ENCODE measurements around the gene NCOA5. TPM values are rescaled to one million over a fixed set of nuclear protein-coding genes. Genes with fewer than 3 reads are reported as not detected.
A peak's percentile ranks its signal among the peaks of the same experiment; 100 is the strongest.

NCOA5 gene
- total and polyA plus RNA-seq, 10 of the 15 experiments (the other 5 are each of a cell fraction or from before 2014, with no cell fraction given): 7.7 to 38.1 (median 30.1) TPM

GRCh38 chr20:46014517-46015396, 75.0 kb downstream of the NCOA5 start:
- Histone ChIP-seq H3K4me3 (no peak overlapping the region), H3K36me3 (ENCODE audit: control insufficient read depth in 2 of 2, insufficient read depth in 2 of 2, low read length in 1 of 2) (no peaks in the 10 kb centered on the region), H3K79me2 (ENCODE audit: control insufficient read depth, insufficient read depth, low read length) (no peaks in the 10 kb centered on the region), H3K27ac (ENCODE audit: control insufficient read depth, insufficient read depth) (no peak overlapping the region), H3K9ac (ENCODE audit: control insufficient read depth, insufficient read depth, low read length) (no peak overlapping the region), H3K4me2 (ENCODE audit: control insufficient read depth, insufficient read depth) (peak overlapping the region; percentile 3; the same call in 1 of the 2 replicates), H3K27me3 (replicated peaks in 1 of 2; ENCODE audit: control insufficient read depth in 2 of 2, insufficient read depth in 2 of 2, low read length in 1 of 2) (peaks cover 11 to 12% of the 10 kb centered on the region in 2 experiments; a peak in 3 of 4 replicates), H2AFZ (ENCODE audit: control insufficient read depth, low read depth, low read length) (no peak overlapping the region; the same call in 1 of the 2 replicates), H4K20me1 (ENCODE audit: control insufficient read depth, insufficient read depth) (no peaks in the 10 kb centered on the region), H3K4me1 (ENCODE audit: control insufficient read depth, insufficient read depth, low read length) (peaks cover 7% of the 10 kb centered on the region), H3K9me3 (replicated peaks; ENCODE audit: control insufficient read depth, insufficient read depth, low read length) (no peaks in the 10 kb centered on the region; the same call in 2 of the 3 replicates)
- ChIA-PET CTCF (interaction anchor here (0.6 to 11.5 kb wide), 37 partner anchors 8 to 550 kb away, joined by 3 to 190 read pairs (median 5); partner anchors contain the start of gene PCIF1), RAD21 (ENCODE audit: unreplicated experiment) (interaction anchor here (0.8 to 6.6 kb wide), 13 partner anchors 8 to 423 kb away, joined by 3 to 66 read pairs (median 4); no protein-coding TSS in a partner anchor), POLR2A (interaction anchor here (0.6 to 0.7 kb wide), 2 partner anchors 15 to 29 kb away, joined by 3 read pairs; no protein-coding TSS in a partner anchor), SMC1A (ENCODE audit: uncharacterized antibody, unreplicated experiment) (interaction anchor here (0.6 to 2.0 kb wide), 11 partner anchors 13 to 161 kb away, joined by 3 to 11 read pairs (median 5); partner anchors contain the start of gene ZNF335)
- FAIRE-seq (no peak), ATAC-seq (no peak), DNase-seq (ENCODE audit: low read depth, low spot score) (no peak)
- intact Hi-C loops (cut with micrococcal nuclease; ENCODE audit: unreplicated experiment) (loop anchor here (1.0 to 5.0 kb wide), 4 partner anchors 27 to 334 kb away; partner anchors contain the start of gene ZNF335), in situ Hi-C loops (cut with MboI) (no loop called here)
- WGBS (ENCODE audit: insufficient coverage, insufficient replicate concordance, low lambda C conversion rate, missing lambda C conversion rate): 61% methylated on average over 7 of the region's 7 CpGs
- TF ChIP-seq ESRRA (IDR thresholded peaks at IDR 0.05; ENCODE audit: low read length) (no peak), SMARCA5 (IDR thresholded peaks at IDR 0.05) (no peak), USF1 (IDR thresholded peaks at IDR 0.05; ENCODE audit: borderline replicate concordance, extremely low read length, insufficient read depth, low read depth, low read length) (no peak), MYC (IDR thresholded peaks at IDR 0.05; ENCODE audit: insufficient read depth, insufficient read length, insufficient replicate concordance, low read length, severe bottlenecking) (no peak), EP300 (IDR thresholded peaks at IDR 0.05; ENCODE audit: borderline replicate concordance in 1 of 2, control insufficient read depth in 1 of 2, low read depth in 2 of 2, low read length in 2 of 2) (no peak), HSF1 (IDR thresholded peaks at IDR 0.05; ENCODE audit: low read depth, low read length) (no peak), ZZZ3 (IDR thresholded peaks at IDR 0.05; ENCODE audit: control insufficient read depth, insufficient read length, low read depth) (no peak)
- BruUV-seq (replicated peaks): no TSS peak

Data from GM12878 (cell line).